ENCODE measurements around the gene FCMR. TPM values are rescaled to one million over a fixed set of nuclear protein-coding genes. Genes with fewer than 3 reads are reported as not detected.
A peak's percentile ranks its signal among the peaks of the same experiment; 100 is the strongest.

Gene FCMR
- total and polyA plus RNA-seq, 10 of the 15 experiments (the other 5 are each of a cell fraction or from before 2014, with no cell fraction given): 79.7 to 245 (median 123) TPM

DNA sequence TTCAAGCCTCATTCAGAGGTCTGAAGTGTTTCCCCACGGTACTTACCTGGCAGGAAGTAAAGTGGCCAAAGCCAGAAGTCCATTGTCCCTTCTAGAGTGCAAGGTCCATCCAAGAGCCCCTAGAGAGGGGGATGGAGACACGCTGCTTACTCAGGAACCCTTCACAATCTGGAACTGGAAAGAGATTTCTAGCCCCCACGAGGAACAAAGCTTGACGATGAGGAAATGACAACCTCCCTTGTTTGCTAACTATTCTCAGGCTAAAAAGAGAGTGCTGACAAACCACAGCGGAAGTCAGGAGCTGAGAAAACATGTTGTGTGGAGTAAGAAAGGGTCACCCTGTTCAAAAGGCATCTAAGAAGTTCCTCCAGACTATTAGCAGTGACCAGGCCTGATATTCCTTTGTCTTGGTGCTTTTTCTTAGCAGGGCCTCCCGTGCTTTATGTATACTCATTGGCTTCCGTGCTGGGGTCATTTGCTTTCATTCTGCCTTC lies at the start of gene FCMR (continued):
- TF ChIP-seq, protein P1, sequence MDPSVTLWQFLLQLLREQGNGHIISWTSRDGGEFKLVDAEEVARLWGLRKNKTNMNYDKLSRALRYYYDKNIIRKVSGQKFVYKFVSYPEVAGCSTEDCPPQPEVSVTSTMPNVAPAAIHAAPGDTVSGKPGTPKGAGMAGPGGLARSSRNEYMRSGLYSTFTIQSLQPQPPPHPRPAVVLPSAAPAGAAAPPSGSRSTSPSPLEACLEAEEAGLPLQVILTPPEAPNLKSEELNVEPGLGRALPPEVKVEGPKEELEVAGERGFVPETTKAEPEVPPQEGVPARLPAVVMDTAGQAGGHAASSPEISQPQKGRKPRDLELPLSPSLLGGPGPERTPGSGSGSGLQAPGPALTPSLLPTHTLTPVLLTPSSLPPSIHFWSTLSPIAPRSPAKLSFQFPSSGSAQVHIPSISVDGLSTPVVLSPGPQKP (IDR thresholded peaks at IDR 0.05; ENCODE audit: low read depth, low read length): 0 out of 2 replicates have a peak, but pooled peaks have one; percentile 12
- TF ChIP-seq, protein P2, sequence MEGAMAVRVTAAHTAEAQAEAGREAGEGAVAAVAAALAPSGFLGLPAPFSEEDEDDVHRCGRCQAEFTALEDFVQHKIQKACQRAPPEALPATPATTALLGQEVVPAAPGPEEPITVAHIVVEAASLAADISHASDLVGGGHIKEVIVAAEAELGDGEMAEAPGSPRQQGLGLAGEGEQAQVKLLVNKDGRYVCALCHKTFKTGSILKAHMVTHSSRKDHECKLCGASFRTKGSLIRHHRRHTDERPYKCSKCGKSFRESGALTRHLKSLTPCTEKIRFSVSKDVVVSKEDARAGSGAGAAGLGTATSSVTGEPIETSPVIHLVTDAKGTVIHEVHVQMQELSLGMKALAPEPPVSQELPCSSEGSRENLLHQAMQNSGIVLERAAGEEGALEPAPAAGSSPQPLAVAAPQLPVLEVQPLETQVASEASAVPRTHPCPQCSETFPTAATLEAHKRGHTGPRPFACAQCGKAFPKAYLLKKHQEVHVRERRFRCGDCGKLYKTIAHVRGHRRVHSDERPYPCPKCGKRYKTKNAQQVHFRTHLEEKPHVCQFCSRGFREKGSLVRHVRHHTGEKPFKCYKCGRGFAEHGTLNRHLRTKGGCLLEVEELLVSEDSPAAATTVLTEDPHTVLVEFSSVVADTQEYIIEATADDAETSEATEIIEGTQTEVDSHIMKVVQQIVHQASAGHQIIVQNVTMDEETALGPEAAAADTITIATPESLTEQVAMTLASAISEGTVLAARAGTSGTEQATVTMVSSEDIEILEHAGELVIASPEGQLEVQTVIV (IDR thresholded peaks at IDR 0.05; ENCODE audit: borderline replicate concordance, partially characterized antibody): no peak
- peak; percentile 79; the same call in 1 of the 2 replicates for TF ChIP-seq ZBED1 (IDR thresholded peaks at IDR 0.05; ENCODE audit: borderline replicate concordance)
- TF ChIP-seq ESRRA (IDR thresholded peaks at IDR 0.05; ENCODE audit: low read length): no peak
- TF ChIP-seq BACH1 (IDR thresholded peaks at IDR 0.05; ENCODE audit: borderline replicate concordance): no peak
- no peak for TF ChIP-seq FOS (IDR thresholded peaks at IDR 0.05; ENCODE audit: borderline replicate concordance, extremely low read depth, insufficient read length)
- TF ChIP-seq, protein P3, sequence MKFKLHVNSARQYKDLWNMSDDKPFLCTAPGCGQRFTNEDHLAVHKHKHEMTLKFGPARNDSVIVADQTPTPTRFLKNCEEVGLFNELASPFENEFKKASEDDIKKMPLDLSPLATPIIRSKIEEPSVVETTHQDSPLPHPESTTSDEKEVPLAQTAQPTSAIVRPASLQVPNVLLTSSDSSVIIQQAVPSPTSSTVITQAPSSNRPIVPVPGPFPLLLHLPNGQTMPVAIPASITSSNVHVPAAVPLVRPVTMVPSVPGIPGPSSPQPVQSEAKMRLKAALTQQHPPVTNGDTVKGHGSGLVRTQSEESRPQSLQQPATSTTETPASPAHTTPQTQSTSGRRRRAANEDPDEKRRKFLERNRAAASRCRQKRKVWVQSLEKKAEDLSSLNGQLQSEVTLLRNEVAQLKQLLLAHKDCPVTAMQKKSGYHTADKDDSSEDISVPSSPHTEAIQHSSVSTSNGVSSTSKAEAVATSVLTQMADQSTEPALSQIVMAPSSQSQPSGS (IDR thresholded peaks at IDR 0.05; ENCODE audit: low read length): no peak
- no peak for TF ChIP-seq RAD51 (IDR thresholded peaks at IDR 0.05)
- no peak for TF ChIP-seq MTA3 (IDR thresholded peaks at IDR 0.05; ENCODE audit: borderline replicate concordance, low read length)
- TF ChIP-seq KLF5 (IDR thresholded peaks at IDR 0.05; ENCODE audit: partially characterized antibody): no peak
- peak; percentile 70; the same call in 1 of the 2 replicates for TF ChIP-seq GATAD2B (conservative IDR thresholded peaks at IDR 0.05; ENCODE audit: low read depth)
- TF ChIP-seq CBFB (IDR thresholded peaks at IDR 0.05; ENCODE audit: low read depth): peak; percentile 77
- peak; percentile 82 for TF ChIP-seq SMAD1 (IDR thresholded peaks at IDR 0.05; ENCODE audit: low read depth, partially characterized antibody)
- no peak for TF ChIP-seq NRF1 (conservative IDR thresholded peaks at IDR 0.05; ENCODE audit: low read depth, low read length)
- no peak for TF ChIP-seq JUNB (IDR thresholded peaks at IDR 0.05)
- TF ChIP-seq TARDBP (IDR thresholded peaks at IDR 0.05; ENCODE audit: borderline replicate concordance): no peak
- no peak for TF ChIP-seq CBX3 (IDR thresholded peaks at IDR 0.05; ENCODE audit: borderline replicate concordance, low read depth)
- TF ChIP-seq PRDM15 (CRISPR knock-in tag; IDR thresholded peaks at IDR 0.05): no peak
- no peak for TF ChIP-seq EGR1 (IDR thresholded peaks at IDR 0.05; ENCODE audit: borderline replicate concordance in 1 of 2, low read depth in 2 of 2, low read length in 2 of 2)
- no peak for TF ChIP-seq HDAC2 (IDR thresholded peaks at IDR 0.05)
- no peak for TF ChIP-seq EZH2 (IDR thresholded peaks at IDR 0.05; ENCODE audit: borderline replicate concordance, control insufficient read depth, low read depth, low read length)

All from GM12878 (cell line).